Ovary (tissue), 9 donors: ENCODE results near the gene ELANE. TPM values are rescaled to one million over a fixed set of nuclear protein-coding genes. Genes with fewer than 3 reads are reported as not detected.
A peak's percentile ranks its signal among the peaks of the same experiment; 100 is the strongest.

Experiments used
- DNase-seq, 5 donors: peaks; one replicate each; pipeline ENCODE4 v3.0.0-alpha.2; 2019 to 2020
- H3K27ac ChIP-seq, 2 donors: fragments of 200-600 bp; one replicate each; pipeline versions ENCODE4 v1.5.1 to v1.8.0; 2019 to 2022
- H3K27me3 ChIP-seq: fragments of 200-600 bp; one replicate; pipeline ENCODE4 v1.8.0; 2022
- H3K36me3 ChIP-seq: fragments of 200-600 bp; sonication (generic); one replicate; pipeline ENCODE4 v1.5.1; 2019
- H3K4me1 ChIP-seq: one replicate; pipeline ENCODE4 v1.8.1; 2013; ENCODE audit warnings: mild to moderate bottlenecking, moderate library complexity; ENCODE audit not compliant: insufficient read depth
- H3K4me3 ChIP-seq: fragments of 200-600 bp; sonication (generic); one replicate; pipeline ENCODE4 v1.5.1; 2017
- H3K9me3 ChIP-seq, 2 donors: fragments of 200-600 bp in 1 of 2; sonication (generic) in 1 of 2; one replicate each; pipeline versions ENCODE4 v1.5.1 to v1.8.1; 2013 to 2019; ENCODE audit warnings: mild to moderate bottlenecking in 1 of 2, moderate library complexity in 1 of 2
- CTCF ChIP-seq, 3 donors: fragments of 450-650 bp in 2 of 3; fragments of 200-600 bp in 1 of 3; IDR thresholded peaks; one replicate each; pipeline versions ENCODE4 v1.5.1 to v1.8.0; 2016 to 2022; ENCODE audit warnings: antibody characterized with exemption in 3 of 3, mild to moderate bottlenecking in 1 of 3
- EP300 ChIP-seq: sonication (generic); formaldehyde crosslinking; IDR thresholded peaks from one replicate; pipeline ENCODE4 v1.6.1; 2017; ENCODE audit warnings: antibody characterized with exemption
- POLR2A ChIP-seq: fragments of 450-650 bp; IDR thresholded peaks from one replicate; pipeline ENCODE4 v1.6.1; 2017; ENCODE audit warnings: antibody characterized with exemption, mild to moderate bottlenecking, moderate library complexity
- WGBS, 3 donors: extraction: QIAGEN DNeasy Blood & Tissue Kit in 1 of 3; methylation state at CpG; one replicate each; pipeline versions ENCODE4 v1.1.5 to v1.1.7; 2013 to 2017; 5-methylcytosine and 5-hydroxymethylcytosine counted together
- intact Hi-C, 4 donors: fragments of 100-400 bp; cut with DNase I; formaldehyde crosslinking; loops; one replicate each; pipeline versions ENCODE4 v1.11.0 to v1.15.1; 2022 to 2023
- polyA plus RNA-seq, 2 donors: library from polyadenylated mRNA; stranded (reverse); fragments of 200-250 nt in 1 of 2; fragments of 350-450 nt in 1 of 2; fragmentation: Illumina TruSeq in 1 of 2; extraction: RNeasy Lipid Tissue Mini Kit (QIAGEN cat#74804) in 1 of 2; gene quantifications; one replicate each; pipeline ENCODE4 v1.2.3, GENCODE V29; 2013 to 2014
- total RNA-seq, 7 donors: library from RNA; depleted of rRNA in 2 of 7; stranded (reverse); fragments of >200 nt in 2 of 7; fragmentation: NEBNext Ultra II Directional in 3 of 7; extraction: Animal tissue kit (Norgen Biotek cat#: 25700) in 3 of 7; gene quantifications; one replicate each; pipeline versions ENCODE4 v1.1.0 to v1.2.4, GENCODE V29; 2016 to 2023
- donor health status: DM: no; HTN: no; CAD: no; lungs with moderate emphysema.
- donor health status: DM: no; HTN: no; CAD: no.
- donor health status: Bipolar disorder and iron deficiency.
- donor health status: DM: yes; HTN: yes; CAD: no.
- donor health status: DM: no; HTN: no; CAD: no.
- donor health status: DM: yes; HTN: yes; CAD: no.

Gene ELANE
- total and polyA plus RNA-seq, 9 donors: 0.27 to 0.72 (median 0.47) TPM; not detected in 5

- Histone ChIP-seq H3K36me3 (no peaks in the 10 kb centered on the region), H3K27me3 (no peaks in the 10 kb centered on the region), H3K4me1 (no peaks in the 10 kb centered on the region), H3K27ac (no peak overlapping the region), H3K4me3 (no peak overlapping the region), H3K9me3 (no peaks in the 10 kb centered on the region)
- WGBS, 3 donors: 88 to 93% (median 92%) methylated on average over 20 of the region's 20 CpGs
- no peak for DNase-seq
- TF ChIP-seq POLR2A (no peak), CTCF (IDR thresholded peaks at IDR 0.05) (no peak), EP300 (no peak)
- intact Hi-C loops: no loop called here
Observed at GRCh38 chr19:811506-812048, 40.5 kb upstream of the ELANE start.

- Histone ChIP-seq H3K27me3 (no peaks in the 10 kb centered on the region), H3K36me3 (no peaks in the 10 kb centered on the region), H3K4me3 (no peak overlapping the region), H3K4me1 (no peaks in the 10 kb centered on the region), H3K9me3 (no peaks in the 10 kb centered on the region), H3K27ac (no peak overlapping the region)
- TF ChIP-seq EP300 (no peak), CTCF (IDR thresholded peaks at IDR 0.05) (no peak), POLR2A (no peak)
- 87 to 91% (median 88%) methylated on average over 64 to 80 of the region's 80 CpGs for WGBS, 3 donors
- peak in 1 of 5 donors; percentile 26 for DNase-seq
- intact Hi-C loops: no loop called here
Observed at GRCh38 chr19:812049-812746, 39.9 kb upstream of the ELANE start.

- TF ChIP-seq POLR2A (no peak), CTCF (IDR thresholded peaks at IDR 0.05) (no peak), EP300 (no peak)
- WGBS, 3 donors: 89 to 94% (median 90%) methylated on average over 51 to 72 of the region's 72 CpGs
- no peak overlapping the region for H3K27ac ChIP-seq
- no peak overlapping the region for H3K4me3 ChIP-seq
- DNase-seq: peak in 1 of 5 donors; percentile 29
- intact Hi-C loops: no loop called here
- H3K9me3 ChIP-seq: no peaks in the 10 kb centered on the region
- no peaks in the 10 kb centered on the region for H3K4me1 ChIP-seq
- no peaks in the 10 kb centered on the region for H3K36me3 ChIP-seq
- no peaks in the 10 kb centered on the region for H3K27me3 ChIP-seq
Observed at GRCh38 chr19:812747-813218, 39.3 kb upstream of the ELANE start.

GRCh38 chr19:813219-814151 is 38.6 kb upstream of the ELANE start:
- WGBS, 3 donors: 87 to 92% (median 90%) methylated on average over 71 to 87 of the region's 87 CpGs
- DNase-seq: peak in 1 of 5 donors; percentile 21
- H3K36me3 ChIP-seq: no peaks in the 10 kb centered on the region
- no peak overlapping the region for H3K27ac ChIP-seq
- H3K27me3 ChIP-seq: no peaks in the 10 kb centered on the region
- H3K4me1 ChIP-seq: no peaks in the 10 kb centered on the region
- intact Hi-C loops: no loop called here
- H3K4me3 ChIP-seq: no peak overlapping the region
- TF ChIP-seq EP300: no peak
- TF ChIP-seq POLR2A: no peak
- TF ChIP-seq CTCF (IDR thresholded peaks at IDR 0.05): no peak
- no peaks in the 10 kb centered on the region for H3K9me3 ChIP-seq
